ENCODE results near the gene RPS6KA5.
"Not testable (repeated sequence)": the region's sequence is repeated elsewhere in the genome, so short reads cannot be mapped to it uniquely, and the experiment has no call there.

Gene RPS6KA5

GRCh38 chr14:91065266-91065665 lies 4.8 kb upstream of the RPS6KA5 start:
- DNase-seq: no peak

DNA sequence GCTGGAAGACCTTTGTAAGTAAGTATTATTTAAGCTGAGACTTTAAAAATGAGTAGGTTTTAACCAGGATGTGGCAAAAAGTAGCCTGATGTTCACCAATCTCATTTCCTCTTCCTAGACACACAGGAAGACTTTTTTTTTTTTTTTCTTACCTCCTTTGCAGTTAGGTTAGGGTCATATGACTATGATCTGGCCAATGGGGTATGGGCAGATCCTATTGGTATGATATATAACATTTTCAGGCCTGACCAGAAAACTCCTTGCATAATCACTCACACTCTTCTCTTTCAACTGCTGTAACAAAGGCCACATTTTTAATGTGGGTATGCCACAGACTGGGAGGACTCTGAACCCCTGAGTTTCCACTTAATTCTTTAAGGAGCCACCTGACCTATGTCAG lies 2.7 kb upstream of the RPS6KA5 start:
- no peak for DNase-seq

- DNase-seq: no peak
Observed at GRCh38 chr14:91062600-91062999, 2.2 kb upstream of the RPS6KA5 start.

DNA sequence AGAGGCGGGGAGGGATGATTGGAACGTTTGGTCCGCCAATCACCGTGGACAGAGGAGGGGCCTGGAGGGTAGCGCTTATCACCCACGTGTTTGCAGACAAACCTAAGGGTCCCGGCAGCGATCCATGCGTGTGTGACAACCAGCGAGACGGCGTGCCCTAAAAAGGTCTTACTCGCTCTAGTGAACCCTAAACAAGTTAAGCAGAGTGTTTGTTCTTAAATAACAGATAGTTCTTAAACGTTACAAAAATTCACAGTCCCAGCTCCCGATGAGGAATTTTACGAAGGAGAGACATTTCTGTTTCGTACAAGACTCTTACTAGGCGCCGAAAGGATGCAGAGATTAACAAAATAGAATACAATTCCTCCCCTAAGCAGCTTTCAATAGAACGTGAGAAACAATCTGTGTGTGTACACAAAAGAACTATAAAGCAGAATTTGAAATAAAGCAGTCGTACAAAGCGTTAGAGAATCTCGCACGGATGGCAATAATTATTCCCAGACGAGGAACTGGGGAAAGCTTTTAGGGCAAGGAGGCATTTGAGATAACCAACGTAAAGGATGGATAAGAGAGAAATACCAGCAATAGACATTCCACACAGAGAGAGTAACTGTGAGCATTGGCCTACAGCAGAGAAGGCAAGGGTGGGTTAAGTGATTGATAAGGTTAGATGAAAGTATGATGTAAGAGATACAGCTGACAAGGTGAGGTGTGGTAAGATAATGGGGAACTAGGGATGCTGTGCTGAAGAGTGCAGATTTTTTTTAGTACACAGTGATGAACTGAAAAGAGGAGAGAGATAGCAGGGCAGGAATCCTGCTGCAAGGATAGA lies 831 bp upstream of the RPS6KA5 start:
- DNase-seq: no peak

GRCh38 chr14:91059576-91060350 lies 678 bp downstream of the RPS6KA5 start:
- DNase-seq: no peak

GRCh38 chr14:91058042-91058581 lies 2.3 kb downstream of the RPS6KA5 start:
- DNase-seq: no peak

- DNase-seq: no peak
Observed at GRCh38 chr14:91056361-91056760, 4.1 kb downstream of the RPS6KA5 start.

GRCh38 chr14:91055016-91055415 lies 5.4 kb downstream of the RPS6KA5 start:
- DNase-seq: no peak

- DNase-seq: no peak
Observed at GRCh38 chr14:91048676-91049075, 11.8 kb downstream of the RPS6KA5 start.

DNA sequence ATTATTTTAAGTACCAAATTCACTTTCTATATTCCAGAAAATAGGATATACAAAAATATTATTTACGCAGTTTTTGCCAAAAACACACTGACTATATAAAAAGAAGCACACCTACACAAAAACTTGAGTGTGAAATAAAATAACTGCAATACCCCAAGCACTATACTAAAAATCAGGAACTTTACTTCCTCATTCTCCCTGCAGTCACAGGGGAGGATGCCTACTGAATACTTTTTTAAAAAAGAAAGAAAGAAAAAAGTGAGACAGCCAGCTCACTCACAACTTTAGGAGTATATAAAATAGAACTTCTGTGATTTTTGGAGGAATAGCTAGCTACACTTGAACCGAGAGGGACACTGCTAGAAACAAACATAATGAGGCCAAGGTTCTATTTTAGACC lies 12.2 kb downstream of the RPS6KA5 start:
- DNase-seq: no peak

- no peak for DNase-seq
Observed at GRCh38 chr14:91047174-91047753, 13.2 kb downstream of the RPS6KA5 start.

DNA sequence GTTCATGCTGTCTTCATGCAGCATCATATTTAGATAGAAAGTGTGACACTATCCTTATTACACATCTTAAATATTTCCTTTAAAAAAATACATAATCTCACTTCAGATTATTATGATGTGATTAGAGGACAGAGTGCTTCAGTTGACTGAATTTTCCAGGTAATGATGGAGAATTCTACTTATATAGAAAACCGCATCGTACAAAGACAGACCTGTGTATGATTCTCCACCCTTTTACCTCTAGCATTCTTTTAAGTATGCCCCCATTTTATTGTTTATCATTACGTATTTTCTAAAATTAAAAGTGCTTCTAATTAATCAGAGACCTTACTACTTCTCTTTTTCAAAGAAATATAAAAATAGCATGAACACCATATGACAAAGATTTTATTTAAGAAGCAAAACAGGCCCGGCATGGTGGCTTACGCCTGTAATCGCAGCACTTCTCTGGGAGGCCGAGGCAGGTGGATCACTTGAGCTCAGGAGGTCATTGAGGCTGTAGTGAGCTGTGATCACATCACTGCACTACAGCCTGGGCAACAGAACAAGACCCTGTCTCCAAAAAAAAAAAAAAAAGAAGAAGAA lies 13.9 kb downstream of the RPS6KA5 start:
- DNase-seq: no peak

- DNase-seq: no peak
Observed at GRCh38 chr14:91041450-91041849, 19.0 kb downstream of the RPS6KA5 start.

DNA sequence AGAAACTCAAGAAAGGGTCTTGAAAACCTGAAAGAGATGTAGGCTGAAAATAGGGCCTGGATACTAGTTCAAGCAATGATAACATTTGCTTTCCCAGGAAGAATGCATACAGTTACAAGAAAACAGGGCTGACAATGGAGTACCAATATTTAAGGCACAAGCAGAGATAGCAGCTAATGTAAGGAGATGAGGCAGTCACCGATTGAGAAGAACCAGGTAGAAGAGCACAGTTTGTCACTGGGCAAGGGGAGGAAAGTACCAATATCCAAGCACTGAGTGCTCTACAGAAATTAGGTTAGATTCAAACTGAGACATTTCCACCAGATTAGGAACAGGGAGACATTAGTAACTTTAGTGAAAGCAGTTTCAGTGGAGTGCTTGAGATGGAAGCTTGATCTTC lies 19.9 kb downstream of the RPS6KA5 start:
- DNase-seq: no peak

- DNase-seq: no peak
Observed at GRCh38 chr14:91038439-91038838, 22.0 kb downstream of the RPS6KA5 start.

DNA sequence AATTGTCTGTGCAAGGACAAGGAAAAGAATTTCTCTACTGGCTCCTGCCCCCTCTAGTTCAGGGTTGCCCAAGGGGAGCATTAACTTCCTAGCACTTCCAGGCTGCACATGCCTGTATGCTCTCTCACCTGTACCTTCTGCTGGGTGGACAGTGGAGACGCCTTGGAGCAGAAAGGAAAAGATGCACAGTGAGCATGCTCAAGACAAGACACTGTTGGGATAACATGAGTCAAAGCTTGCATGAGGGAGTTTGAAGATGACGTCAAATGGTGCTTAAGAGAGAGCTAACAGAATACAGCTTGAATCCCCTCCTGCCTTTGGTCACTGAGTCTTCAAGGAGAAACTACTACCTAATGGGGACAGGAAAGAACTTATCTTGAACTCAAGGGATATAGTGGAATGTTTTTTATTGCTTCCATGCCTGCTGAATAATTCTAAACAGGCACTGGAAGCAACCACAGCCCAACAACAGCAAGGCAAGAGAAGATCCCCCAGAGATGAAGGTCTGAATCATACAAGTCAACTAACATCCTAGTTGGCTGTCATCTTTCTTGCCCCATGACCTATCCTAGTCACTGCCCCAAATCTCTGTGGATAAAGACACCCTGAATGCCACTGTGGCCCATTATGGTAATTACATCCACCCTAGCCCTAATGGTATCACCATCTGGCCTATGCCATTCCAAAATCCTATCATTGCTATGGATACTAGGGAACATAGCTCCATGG lies 23.5 kb downstream of the RPS6KA5 start:
- DNase-seq: no peak

- no peak for DNase-seq
Observed at GRCh38 chr14:91035855-91036254, 24.6 kb downstream of the RPS6KA5 start.

DNA sequence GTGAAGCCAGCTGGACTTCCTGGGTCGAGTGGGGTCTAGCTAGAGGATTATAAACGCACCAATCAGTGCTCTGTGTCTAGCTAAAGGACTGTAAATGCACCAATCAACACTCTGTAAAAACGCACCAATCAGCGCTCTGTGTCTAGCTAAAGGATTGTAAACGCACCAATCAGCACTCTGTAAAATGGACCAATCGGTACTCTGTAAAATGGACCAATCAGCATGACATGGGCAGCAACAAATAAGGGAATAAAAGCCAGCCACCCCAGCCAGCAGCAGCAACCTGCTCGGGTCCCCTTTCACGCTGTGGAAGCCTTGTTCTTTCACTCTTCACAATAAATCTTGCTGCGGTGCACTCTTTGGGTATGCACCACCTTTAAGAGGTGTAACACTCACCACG lies 26.1 kb downstream of the RPS6KA5 start:
- DNase-seq: not testable (repeated sequence)

- DNase-seq: no peak
Observed at GRCh38 chr14:91032248-91032647, 28.2 kb downstream of the RPS6KA5 start.

- DNase-seq: no peak
Observed at GRCh38 chr14:91031666-91032065, 28.8 kb downstream of the RPS6KA5 start.

DNA sequence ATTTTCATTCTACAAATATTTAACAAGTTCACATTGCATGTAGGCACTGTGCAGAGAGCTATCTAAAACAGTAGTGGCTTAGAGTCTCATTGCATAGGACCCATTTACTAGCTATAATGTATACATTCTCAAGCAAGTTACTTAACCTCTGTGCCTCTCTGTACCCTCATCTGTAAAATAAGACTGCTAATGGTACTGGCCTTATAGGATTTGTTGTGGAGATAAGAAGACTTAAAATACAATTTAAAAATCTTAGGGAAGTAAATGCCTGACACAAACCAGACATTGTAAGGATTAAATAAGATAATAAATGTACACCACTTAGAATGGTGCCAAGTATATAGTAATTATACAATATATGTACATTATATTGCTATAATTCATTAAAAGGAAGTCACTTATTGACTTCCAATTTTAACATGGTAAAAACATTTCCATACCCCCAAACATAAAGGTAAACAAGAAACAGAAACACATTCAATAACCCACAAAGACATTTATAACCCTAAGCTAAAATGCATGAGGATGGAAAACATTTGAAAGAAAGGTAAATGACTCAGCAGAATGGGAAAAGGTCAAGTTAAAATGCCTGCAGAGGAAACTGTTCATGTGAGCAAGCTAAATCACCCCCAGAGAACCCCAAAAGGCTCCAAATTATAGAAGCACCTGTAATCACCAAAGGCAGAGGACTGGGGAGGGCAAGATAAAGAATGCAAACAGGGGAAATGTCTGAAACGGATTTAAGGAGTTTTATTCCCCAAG lies 30.8 kb downstream of the RPS6KA5 start:
- DNase-seq: no peak

DNA sequence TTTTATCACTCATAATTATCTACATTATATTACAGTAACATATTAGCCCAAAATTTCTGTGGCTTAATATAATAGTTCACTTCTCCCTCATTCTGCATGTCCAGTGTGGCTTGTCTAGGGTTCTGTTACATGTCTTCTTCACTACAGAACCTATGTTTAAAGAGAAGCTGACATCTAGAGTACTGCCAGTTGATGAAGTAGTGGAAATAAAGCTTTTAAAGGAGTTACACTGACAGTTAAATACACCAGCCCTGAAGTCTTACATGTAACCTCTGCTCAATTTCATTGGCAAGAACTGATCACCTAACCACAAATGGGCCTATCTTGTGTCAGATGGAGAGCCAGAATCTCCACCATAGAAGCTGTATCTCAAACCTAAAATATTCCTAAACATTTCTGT lies 32.9 kb downstream of the RPS6KA5 start:
- DNase-seq: no peak

All from SHP77 treated with DMSO at 0.1 percent for 48 hours (cell line).